Measurements from ENCODE around the gene AEBP2.

DNA sequence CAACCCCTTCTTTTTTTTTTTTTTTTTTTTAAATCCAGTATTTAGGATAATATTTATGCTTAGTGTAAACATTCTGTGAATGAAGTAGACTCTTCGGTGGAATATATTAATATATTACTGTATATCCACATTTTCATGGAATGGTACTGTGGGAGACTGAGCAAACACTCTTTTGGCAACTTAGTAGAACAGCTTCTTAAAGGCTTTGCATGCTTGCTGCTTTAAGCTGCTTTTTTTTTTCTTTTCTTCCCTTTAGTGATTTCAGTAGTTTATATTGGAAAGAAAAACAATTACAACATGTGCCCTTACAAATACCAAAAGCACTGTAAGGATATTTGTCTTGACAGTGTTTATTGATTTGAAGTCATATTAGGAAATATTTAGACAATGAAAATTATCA lies 78.9 kb downstream of the AEBP2 start:
- TF ChIP-seq CTCF (IDR thresholded peaks at IDR 0.05 in 4 of 5, conservative IDR thresholded peaks at IDR 0.05 in 1 of 5): no peak
- TF ChIP-seq POLR2A (IDR thresholded peaks at IDR 0.05): no peak

Measured in gastrocnemius medialis (tissue), 4 donors.